Amniotic epithelial cell (primary cell): ENCODE measurements around the gene TMEM94.

Experiments
- DNase-seq: peaks from one replicate; pipeline ENCODE4 v3.0.0-alpha.2; 2010; ENCODE audit warnings: low read depth

Gene TMEM94

DNA sequence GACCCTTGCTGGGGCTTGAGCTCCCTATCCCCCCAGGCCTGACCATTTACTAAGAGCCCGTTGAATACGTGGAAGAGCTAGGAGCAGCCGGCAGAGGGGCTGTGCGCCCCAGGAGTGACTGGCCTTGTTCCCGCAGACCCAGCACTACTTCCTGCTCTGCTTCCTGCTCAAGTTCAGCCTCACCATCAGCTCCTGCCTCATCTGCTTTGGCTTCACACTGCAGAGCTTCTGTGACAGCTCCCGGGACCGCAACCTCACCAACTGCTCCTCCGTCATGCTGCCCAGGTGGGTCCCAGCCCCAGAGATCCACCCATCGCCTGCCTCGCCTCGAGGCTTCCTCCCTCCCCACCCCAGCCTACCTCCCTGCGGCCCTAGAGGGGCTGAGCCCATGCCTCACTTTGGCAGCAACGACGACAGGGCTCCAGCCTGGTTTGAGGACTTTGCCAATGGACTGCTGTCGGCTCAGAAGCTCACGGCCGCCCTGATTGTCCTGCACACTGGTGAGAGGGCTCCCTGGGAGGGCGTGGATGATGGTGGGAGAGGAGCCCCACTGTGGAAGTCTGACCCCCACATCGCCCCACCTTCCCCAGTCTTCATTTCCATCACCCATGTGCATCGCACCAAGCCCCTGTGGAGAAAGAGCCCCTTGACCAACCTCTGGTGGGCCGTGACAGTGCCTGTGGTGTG, 41.7 kb downstream of the TMEM94 start:
- no peak for DNase-seq

DNA sequence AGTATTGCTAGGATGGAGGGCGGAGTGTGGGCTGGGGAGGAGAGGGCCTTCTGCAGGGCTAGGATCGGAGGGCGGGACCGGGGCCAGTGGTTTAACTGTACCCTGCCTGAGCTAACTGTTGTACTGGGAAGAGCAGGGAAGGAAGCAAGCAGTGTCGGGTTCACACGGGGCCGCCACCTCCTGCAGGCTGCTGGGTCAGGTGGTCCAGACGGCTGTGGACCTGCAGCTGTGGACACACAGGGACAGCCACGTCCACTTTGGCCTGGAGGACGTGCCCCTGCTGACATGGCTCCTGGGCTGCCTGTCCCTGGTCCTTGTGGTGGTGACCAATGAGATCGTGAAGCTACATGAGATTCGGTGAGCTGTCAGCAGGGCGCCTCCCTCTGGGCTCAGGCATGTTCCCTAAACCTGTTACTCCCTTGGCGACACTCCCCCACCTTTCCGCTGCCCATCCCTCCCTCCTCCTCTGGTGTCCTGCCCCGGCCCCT, 42.3 kb downstream of the TMEM94 start:
- peak; percentile 20 for DNase-seq

GRCh38 chr17:75499313-75500022, 43.0 kb downstream of the TMEM94 start:
- DNase-seq: peak; percentile 62

DNA sequence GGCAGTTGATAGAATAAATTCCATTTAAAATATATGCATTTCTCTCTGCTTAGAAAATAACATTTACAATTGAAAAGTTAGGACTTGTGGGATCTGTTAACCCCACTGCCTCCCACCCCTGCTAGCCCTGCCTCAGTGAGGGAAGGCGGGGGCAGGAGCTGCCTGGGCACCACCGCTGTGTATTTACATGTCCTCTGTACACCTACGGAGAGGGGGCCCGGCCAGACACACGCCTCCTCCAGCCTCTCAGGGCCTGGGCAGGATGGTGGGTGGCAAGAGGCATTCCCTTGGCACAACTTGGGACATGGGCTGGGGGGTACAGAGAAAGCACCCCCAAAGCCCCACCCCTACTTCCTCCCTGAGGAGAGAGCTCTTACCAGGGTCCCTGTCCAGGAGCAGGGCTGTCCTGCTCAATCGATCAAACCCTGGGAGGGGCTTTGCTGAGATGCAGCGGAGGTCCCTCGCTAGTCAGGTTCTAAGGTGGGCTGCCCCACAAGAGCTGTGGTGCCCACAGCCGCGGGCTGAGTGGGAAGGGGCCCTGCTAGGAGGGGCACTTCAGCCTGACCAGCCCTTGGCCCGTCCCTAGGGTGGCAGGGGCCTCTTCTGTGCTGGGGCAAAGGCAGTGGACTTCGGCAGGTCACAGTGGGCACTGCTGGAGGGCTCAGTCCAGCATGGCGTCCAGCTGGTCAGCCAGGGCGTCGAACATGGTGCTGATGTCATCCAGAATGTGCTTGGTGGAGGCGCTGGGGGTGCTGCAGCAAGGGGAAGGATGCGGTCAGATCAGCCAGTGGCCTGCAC, 44.2 kb downstream of the TMEM94 start:
- DNase-seq: no peak

DNA sequence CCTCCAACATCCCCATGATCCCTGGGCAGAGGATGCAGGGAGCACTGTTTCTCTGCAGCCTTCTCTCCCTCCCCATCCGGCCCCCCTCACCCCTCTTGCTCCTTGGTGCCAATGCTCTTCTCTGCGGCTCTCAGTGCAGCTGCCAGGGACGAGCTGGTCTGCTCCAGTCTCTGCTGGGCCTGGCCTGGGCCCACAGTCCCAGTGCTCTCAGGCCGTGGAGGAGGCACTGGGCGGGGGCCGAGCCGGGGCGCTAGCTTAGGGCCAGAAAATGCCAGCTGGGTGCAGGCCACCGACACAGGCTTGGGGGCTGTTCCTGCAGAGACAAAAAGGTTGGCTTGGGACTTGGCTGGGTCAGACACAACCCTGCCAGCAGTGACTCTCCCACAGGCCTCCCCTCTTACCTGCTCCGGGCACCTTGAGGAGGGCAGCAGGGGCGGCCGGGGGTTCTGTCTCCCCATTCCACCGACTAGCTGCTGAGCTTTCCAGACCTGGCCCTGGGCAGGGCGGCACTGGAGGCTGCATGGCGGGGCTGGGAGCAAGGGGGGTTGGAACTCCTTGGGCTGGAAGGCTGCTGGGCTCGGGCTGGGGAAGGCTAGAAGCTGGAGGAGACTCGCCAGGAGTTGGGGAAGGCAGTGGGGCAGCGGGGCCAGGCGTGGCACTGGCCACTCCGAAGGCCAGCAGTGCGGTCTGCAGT, 45.1 kb downstream of the TMEM94 start:
- no peak for DNase-seq

GRCh38 chr17:75502072-75502720, 45.8 kb downstream of the TMEM94 start:
- no peak for DNase-seq

DNA sequence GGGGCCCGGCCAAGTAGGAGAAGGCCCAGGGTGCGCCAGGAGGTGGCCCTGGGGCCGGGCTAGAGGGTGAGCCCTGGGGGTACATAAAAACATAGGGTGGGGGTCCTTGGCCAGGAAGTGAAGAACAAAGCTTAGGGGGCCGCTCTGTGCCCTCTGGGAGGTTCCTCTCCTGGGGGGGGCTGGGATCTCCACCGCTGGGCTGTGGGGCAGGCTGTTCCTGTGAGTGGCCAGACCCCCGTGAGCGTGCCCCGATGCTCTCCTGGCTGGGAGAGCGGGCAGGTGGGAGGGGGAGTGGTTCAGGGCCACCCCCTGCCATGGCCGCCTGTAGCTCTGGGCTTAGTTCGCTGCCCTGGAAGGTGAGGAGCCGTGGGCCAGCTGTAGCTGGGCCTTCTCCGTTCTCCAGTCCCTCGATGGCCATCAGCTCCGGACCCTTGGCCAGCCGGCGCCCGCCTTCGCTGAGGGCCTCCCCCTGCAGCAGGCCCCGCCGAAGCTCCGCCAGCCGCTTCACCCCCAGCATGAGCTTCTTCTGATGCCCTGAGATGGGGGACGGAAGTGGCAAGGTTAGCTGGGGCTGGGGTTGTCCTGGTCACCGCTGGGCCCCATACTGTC, 46.4 kb downstream of the TMEM94 start:
- no peak for DNase-seq

DNA sequence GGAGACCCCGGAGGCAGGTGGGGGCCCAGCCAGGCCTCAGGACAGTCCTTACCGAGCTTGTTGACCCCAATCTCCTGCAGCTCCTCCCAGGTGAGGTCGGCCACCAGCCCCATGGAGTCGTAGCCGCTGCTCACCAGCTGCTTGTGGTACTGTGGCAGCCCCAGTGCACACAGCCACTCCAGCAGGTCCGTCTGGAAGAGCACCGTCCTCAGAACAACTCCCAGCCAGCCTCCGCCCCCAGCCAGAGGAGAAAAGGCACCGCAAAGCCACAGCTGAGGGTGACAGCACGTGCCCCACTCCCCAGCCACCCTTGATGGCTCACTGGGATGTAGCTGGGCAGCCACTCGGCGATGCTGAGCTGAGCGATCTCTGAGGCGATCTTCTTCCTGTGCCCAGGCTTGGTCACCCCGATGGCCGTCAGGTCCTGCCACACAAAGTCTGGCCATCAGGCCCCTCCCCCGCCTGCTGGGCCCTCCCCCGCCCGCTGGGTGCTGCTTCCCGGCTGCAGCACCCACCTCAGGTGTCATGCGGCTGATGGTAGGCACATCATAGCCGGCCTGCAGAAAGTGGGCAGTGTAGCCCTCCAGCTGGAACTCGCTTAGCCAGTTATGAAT, 47.0 kb downstream of the TMEM94 start:
- DNase-seq: no peak

GRCh38 chr17:75503976-75504346, 47.5 kb downstream of the TMEM94 start:
- no peak for DNase-seq

GRCh38 chr17:75504347-75505151, 48.1 kb downstream of the TMEM94 start:
- no peak for DNase-seq

DNA sequence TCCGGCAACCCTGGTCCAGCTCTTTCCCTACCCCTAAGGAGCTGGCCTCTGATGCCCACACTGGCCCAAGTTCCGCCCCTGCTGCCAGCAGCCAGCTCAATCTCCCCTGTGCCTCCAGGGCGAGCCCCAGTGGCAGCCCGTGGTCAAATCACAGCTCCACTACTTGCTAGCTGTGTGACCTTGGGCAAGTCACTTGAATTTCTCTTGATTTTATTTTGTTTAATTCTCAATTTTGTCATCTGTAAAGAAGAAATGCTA, 48.6 kb downstream of the TMEM94 start:
- DNase-seq: no peak

DNA sequence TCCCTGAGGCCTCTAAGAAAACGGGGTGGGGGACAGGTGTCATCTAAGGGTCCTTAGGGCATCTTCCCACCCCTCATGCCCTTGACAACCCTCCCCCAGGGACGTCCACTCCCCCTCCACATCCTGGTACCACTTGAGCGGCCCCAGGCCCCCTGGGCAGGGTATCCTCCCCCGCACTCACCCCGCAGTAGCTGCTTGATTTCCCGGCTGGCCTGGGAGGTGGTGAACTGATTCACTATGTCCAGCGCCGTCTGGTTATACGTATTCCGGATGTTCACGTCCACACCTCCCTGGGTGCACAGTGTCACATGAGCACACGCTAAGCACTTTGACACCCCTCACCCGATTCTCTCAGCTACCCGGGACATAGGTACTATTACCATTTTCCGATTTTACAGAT, 49.2 kb downstream of the TMEM94 start:
- no peak for DNase-seq

DNA sequence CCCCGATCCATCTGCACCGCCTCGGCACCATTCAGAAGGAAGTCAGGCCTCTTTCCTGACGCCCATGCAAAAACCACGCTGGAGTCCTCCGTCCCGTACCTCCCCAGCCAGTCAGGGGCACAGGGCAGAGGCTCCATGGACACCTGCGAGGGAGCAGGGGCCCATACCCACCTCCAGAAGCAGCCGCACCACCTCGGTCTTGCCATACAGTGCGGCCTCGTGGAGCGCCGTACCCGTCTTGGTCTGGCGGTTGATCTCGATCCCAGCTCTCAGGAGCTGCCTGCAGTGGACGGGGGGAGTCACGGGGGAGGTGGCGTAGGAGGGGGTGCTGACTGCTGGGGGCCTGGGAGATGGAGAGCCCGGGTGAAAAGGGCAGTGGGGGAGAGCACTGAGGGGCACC, 49.7 kb downstream of the TMEM94 start:
- DNase-seq: no peak

GRCh38 chr17:75506888-75507287, 50.5 kb downstream of the TMEM94 start:
- no peak for DNase-seq

DNA sequence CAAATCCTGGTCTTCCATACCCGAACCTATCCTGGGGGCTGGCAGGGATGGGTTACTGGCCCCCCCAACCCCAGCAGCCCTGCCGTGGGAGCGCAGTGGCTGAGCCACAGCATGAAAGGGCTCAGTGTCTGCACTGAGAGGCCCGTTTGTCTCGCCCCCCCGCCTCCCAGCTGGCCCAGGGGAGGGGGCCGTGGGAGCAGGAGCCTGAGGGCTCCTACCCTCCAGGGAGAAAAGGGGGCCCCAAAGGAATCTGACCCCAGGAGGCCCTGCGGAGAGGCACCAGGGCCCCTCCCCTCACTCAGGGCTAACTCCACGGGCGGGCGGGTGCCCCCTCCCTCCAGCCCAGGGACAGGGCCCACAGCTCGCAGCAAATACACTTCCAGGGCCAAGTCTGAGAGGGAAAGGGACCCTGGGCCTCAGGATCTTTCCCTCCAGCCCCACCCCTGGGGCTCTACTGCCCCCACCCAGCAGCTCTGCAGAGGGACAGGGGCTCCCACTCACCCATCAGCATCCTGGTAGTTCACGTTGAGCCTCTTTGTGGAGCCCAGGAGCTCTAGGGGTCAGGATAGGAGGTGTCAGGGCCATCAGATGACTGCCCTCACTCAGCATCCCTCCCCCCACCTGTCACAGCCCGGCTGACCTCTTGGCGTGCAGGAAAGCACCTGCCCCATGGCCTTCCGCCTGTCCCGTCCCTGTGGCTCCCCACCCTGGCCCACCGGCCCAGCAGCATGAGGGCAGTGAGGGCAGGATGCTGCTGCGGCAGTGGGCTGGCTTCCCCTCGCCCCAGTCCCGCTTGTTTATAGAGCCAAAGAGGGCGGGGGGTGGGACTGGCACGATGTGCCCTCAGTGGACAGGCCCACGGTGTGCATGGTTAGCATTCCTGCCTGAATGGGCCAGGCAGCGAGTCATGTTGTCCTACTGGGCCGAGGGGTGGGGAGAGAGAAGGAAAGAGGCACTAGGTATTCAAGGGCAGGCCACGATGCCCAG, 51.6 kb downstream of the TMEM94 start:
- DNase-seq: no peak

- DNase-seq: no peak
Observed at GRCh38 chr17:75508931-75509361, 52.5 kb downstream of the TMEM94 start.

DNA sequence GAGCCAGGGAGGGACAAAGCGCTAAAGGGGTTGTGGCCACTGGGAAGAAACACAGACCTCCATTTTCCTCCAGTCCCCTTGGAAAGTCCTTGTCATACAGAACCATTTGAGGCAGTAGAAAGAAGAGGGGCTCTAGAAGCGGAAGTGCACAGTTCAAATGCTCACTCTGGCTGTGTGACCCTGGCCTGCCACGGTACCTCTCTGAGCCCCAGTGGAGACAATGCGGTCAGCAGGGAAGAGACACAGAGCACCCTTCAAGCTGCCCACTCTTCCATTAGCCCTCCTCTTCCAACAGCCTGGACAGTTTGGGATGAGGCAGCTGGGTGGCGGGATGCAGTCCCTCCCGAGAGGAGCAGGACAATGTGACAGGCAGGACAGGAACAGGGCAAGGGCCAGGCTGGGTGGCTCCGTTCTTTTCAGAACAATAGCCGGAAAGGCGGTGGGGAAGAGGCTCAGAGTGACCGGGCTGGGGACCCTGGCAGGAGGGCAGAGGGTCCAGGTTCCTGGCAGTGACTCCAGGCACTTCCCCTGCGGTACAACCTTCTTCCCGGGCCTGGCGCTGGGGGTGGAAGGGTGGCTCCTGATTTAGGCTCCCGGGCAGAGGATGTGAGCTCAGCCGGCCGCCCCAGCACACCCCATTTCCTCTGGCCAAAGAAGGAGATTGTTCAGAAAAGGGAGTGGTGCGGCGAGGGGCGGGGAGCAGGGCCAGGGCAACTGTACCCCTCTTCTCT, 53.3 kb downstream of the TMEM94 start:
- no peak for DNase-seq

- no peak for DNase-seq
Observed at GRCh38 chr17:75511270-75511609, 54.8 kb downstream of the TMEM94 start.
